PFSK-1 (cell line): Measurements from ENCODE around the gene FOXF2.

Experiments used
- POLR2AphosphoS5 ChIP-seq: IDR thresholded peaks from 2 replicates; pipeline ENCODE4 v1.6.1; 2012; ENCODE audit warnings: low read depth, mild to moderate bottlenecking, control low read depth, low read length, moderate library complexity
- TAF1 ChIP-seq: IDR thresholded peaks from 2 replicates; pipeline ENCODE4 v1.6.1; 2012; ENCODE audit warnings: low read length, control low read depth, borderline replicate concordance; ENCODE audit not compliant: insufficient read depth
- TF ChIP-seq, protein P1 (sequence below), 2 experiments: IDR thresholded peaks; 2 replicates each; pipeline versions ENCODE4 v1.6.1 to v1.8.0; 2011 to 2012; ENCODE audit warnings: low read depth in 2 of 2, low read length in 2 of 2, control low read depth in 1 of 2, inconsistent platforms in 1 of 2, mild to moderate bottlenecking in 1 of 2, moderate library complexity in 1 of 2; ENCODE audit not compliant: insufficient read depth in 1 of 2

DNA sequence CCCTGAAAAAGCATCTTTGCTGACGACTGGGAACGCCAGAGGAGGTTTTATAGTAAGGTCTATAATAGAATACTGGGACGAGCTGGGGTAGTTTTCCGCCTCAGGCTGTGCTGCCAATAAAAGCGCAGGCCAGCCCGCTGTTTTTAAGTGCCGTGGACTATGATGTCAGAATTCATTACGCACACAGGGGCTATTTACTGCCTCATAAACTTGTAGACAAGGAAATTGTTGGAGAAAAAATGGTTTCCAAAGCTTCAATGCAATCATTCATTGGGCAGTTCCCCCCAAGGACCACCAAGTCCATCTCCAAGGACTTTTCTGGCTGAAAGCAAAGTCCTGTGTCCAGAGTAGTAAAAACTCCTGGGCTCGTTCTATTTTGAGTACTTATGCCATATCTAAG is 20.4 kb upstream of the FOXF2 start:
- TF ChIP-seq POLR2AphosphoS5 (no peak), TAF1 (no peak)
- TF ChIP-seq, protein P1, sequence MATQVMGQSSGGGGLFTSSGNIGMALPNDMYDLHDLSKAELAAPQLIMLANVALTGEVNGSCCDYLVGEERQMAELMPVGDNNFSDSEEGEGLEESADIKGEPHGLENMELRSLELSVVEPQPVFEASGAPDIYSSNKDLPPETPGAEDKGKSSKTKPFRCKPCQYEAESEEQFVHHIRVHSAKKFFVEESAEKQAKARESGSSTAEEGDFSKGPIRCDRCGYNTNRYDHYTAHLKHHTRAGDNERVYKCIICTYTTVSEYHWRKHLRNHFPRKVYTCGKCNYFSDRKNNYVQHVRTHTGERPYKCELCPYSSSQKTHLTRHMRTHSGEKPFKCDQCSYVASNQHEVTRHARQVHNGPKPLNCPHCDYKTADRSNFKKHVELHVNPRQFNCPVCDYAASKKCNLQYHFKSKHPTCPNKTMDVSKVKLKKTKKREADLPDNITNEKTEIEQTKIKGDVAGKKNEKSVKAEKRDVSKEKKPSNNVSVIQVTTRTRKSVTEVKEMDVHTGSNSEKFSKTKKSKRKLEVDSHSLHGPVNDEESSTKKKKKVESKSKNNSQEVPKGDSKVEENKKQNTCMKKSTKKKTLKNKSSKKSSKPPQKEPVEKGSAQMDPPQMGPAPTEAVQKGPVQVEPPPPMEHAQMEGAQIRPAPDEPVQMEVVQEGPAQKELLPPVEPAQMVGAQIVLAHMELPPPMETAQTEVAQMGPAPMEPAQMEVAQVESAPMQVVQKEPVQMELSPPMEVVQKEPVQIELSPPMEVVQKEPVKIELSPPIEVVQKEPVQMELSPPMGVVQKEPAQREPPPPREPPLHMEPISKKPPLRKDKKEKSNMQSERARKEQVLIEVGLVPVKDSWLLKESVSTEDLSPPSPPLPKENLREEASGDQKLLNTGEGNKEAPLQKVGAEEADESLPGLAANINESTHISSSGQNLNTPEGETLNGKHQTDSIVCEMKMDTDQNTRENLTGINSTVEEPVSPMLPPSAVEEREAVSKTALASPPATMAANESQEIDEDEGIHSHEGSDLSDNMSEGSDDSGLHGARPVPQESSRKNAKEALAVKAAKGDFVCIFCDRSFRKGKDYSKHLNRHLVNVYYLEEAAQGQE (IDR thresholded peaks at IDR 0.05; ENCODE audit: insufficient read depth in 1 of 2, low read depth in 2 of 2, low read length in 2 of 2) = no peak
